Fibroblast of skin of scalp (primary cell): ENCODE data around the gene ACTR10. TPM values are rescaled to one million over a fixed set of nuclear protein-coding genes. Genes with fewer than 3 reads are reported as not detected.

Source experiments
- DNase-seq: peaks from one replicate; pipeline ENCODE4 v3.0.0-alpha.2; 2013
- polyA plus RNA-seq, 2 experiments: library from polyadenylated mRNA; unstranded; fragments of 120-200 nt; gene quantifications; one replicate each; pipeline ENCODE4 v1.2.1, GENCODE V29; 2013; ENCODE audit not compliant: insufficient read length in 2 of 2

The ACTR10 gene
- polyA plus RNA-seq (2013, experiment 1 of 2; ENCODE audit: insufficient read length) = 81.3 TPM
- 86.1 TPM for polyA plus RNA-seq (2013, experiment 2 of 2; ENCODE audit: insufficient read length)

GRCh38 chr14:58199726-58200479 is at the start of gene ACTR10:
TSS of gene ACTR10 (plus strand) at chr14:58200149. CDS start at chr14:58200218, 69 bp downstream.
- peak; percentile 78 for DNase-seq

GRCh38 chr14:58150243-58150805 is 49.6 kb upstream of the ACTR10 start:
- no peak for DNase-seq

GRCh38 chr14:58151133-58152013 is 48.6 kb upstream of the ACTR10 start:
- peak; percentile 31 for DNase-seq

- DNase-seq = peak; percentile 87
Observed at GRCh38 chr14:58152014-58152857, 47.7 kb upstream of the ACTR10 start, which contains the start of gene ARMH4. TSS of gene ARMH4 (minus strand) at chr14:58152213. CDS start at chr14:58139358, 12,855 bp downstream.

DNA sequence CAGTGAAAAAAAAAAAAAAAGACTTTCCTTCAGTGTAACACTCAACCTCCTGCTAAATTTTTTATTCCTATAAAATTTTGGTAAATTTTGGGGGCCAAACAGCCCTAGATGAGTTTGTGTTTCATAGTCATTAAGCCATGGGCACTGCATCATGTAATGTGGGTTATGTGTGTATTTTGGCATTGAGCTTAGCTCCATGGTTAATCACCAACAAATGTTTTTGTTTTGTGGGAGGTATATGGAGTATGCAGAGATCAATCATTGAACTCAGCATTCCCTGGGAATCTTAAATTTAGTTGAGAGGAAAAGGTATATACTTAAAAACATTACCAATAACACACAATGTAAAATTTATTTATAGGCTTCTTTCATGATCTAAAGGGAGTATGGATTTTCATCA is 39.4 kb upstream of the ACTR10 start:
- DNase-seq = no peak

- peak; percentile 89 for DNase-seq
Observed at GRCh38 chr14:58166005-58166983, 33.7 kb upstream of the ACTR10 start.

GRCh38 chr14:58167057-58167456 is 32.9 kb upstream of the ACTR10 start:
- DNase-seq = no peak

DNA sequence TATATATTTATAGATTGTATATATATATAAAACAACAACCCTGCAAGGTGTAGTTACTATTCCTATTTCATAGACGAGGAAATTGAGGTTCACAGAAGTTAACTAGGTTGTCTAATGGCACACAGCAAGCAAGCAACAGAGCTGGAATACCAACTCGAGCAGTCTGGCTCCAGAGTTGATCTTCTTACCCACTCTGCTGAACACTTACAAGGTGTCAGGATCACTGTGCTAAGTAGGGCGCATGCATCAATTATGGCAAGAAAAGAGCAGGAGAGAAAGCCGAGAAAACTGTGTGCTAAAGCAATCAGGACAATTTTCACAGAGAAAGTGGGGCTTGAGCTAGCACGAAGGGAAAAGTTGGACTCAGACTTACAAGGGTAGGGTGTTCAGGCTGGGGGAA is 32.1 kb upstream of the ACTR10 start:
- DNase-seq = no peak

GRCh38 chr14:58171090-58171489 is 28.9 kb upstream of the ACTR10 start:
- DNase-seq = peak; percentile 86

DNA sequence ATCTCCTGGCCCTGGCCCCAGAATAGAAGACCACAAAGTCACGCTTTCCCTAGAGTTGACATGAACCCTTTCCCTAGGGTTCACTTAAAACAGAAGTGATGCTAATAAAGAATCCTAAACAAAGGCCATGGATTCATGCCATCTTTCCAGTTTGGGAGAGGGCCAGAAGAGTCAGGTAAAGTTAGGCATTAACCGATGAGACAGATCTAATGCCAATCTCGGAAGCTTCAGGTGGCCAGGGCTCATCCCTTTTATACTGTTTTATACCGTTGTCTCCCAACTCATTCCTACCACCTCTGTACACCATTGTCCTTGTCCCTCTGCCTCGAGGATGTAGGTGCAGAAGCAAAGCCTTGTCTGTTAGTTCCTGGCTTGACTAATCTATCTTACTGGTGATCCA is 22.8 kb upstream of the ACTR10 start:
- DNase-seq = no peak

DNA sequence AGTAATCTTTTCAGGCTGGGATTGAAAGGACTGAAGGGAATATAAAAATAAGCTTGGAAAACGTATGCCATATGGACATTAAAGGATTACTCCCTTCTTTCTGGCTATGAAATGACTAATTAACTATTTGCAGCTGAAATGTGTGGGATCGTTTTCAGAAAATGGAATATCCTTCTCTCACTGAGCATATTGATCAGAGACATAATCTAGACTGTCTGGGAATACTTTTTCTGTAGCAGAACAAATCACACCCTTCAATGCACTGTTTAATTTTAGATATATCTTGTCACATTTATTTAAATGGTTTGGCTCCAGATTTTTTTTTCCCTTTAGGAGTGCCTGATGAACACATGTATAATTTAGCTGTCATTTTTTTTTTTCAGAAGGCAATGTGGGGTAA is 10.8 kb upstream of the ACTR10 start:
- no peak for DNase-seq

DNA sequence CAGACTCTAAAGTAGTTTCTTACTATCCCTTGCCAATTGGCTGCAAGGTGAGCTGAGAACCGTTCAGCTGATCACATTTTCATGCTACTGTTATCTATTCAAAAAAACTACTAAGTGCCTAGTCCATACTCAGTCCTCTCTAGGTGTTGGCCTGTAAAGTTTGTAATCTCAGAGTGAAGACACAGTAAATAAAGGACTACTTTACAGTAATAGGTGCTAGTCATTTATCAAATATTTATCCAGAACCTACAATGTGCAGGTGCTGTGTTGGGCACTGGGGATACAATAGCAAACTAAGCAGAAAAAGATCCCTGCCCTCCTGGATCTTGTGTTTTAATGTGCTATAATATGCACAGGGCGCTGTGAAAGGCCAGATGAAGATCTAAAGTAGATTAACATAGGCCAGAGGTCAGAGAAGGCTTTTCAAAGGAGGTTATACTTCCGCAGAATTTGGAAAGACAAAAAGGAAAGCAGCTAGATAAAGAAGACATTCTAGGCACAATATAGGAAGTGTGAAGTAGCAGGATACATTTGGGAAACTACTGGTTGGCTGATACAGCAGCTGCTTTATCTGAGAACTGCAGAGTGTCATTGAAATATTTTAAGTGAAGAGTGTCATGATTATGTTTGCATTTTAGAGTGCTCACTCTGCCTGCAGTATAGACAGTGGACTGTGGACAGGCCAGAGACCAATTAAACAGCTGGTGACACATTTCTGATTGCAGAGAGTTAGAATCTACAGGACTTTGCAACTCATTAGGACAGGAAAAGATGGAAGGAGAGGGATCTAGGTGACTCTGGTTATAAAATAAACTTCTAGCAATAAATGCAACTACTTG is 8.0 kb upstream of the ACTR10 start:
- no peak for DNase-seq

GRCh38 chr14:58193542-58193941 is 6.4 kb upstream of the ACTR10 start:
- no peak for DNase-seq

GRCh38 chr14:58196198-58196597 is 3.8 kb upstream of the ACTR10 start:
- DNase-seq = no peak

DNA sequence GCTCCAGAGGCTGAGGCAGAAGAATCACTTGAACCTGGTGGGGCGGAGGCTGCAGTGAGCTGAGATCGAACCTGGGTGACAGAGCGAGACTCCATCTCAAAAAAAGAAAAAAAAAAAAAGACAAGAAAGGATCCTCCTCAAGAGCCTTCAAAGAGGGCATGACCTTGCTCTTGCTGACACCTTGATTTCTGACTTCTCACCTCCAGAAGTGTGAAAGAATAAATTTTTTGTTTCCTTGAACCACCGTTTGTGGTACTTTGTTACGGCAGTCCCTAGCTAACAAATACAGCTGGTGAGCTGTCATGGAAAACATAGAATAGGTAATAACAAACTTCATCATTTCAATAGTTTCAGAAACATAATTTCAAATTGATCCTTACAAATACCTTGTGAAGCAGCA is 1.9 kb upstream of the ACTR10 start:
- no peak for DNase-seq

- DNase-seq = no peak
Observed at GRCh38 chr14:58200480-58200841, 512 bp downstream of the ACTR10 start.

DNA sequence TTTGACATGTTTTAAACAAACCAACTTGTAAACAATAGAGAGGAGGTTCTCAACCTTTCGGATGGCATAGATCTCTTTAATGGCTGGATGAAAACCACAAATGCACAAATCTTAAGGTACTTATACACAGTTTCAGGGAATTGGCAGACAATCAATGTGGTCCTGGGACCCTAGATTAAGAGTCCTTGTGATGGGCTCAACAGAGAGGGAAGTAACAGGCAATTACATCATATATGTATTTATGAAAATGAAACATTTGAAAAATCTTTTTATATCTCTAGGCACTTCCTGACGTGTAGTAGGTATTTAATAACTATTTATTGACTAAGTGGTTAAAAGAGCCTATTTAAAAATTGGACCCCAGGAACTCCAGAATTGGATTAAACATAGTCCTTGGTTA is 897 bp downstream of the ACTR10 start:
- no peak for DNase-seq

- DNase-seq = no peak
Observed at GRCh38 chr14:58213176-58213575, 13.2 kb downstream of the ACTR10 start.

DNA sequence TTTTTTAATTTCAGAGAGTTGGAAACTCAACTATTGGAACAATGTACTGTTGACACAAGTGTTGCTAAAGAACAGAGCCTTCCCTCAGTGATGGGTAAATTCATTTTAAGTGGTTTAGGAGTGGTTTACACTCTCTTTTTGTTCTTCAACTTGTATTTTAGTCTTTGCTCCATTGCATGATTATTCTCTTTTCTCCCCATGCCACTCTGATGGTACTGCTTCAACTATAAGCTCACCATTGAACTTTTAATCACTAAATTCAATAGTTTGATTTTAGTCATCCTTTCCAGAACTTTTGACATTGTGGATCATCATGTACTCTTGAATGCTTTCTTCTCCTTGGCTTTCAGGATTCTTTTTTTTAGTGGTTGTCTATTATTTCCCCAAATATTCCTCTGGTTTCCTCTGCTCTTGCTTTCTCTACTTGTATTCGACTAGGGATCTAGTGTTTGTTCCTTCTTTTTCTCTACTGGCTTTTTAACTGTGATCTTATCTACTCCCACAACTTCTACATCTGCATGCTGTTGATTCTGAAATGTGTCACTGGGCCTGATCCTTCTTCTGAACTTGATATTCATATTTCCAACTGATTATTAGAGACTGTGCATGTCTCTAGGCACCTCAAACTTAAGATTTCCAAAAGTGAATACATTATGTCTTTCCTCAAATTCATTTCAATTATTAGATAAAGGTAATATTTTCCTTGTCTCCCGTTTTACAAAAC is 15.4 kb downstream of the ACTR10 start:
- DNase-seq = no peak
